Common myeloid progenitor, CD34-positive (primary cell): ENCODE measurements around the gene PEG3.

Experiments used
- CTCF ChIA-PET: fragments of 350-600 bp; sonication (Branson Sonifier 250); formaldehyde crosslinking; loops from one replicate; lab custom pipeline; 2021; ENCODE audit warnings: antibody characterized with exemption; lab: Charles Lee
- POLR2A ChIA-PET: fragments of 350-600 bp; sonication (Branson Sonifier 250); formaldehyde crosslinking; loops from one replicate; lab custom pipeline; 2021; ENCODE audit warnings: antibody characterized with exemption; lab: Charles Lee
- DNase-seq, 3 donors: peaks; one replicate each; pipeline versions ENCODE4 v3.0.0 to v3.0.0-alpha.2; 2013
- H3K27ac ChIP-seq, 2 experiments: 1 replicate in 1 of 2; 2 replicates in 1 of 2; pipeline ENCODE4 v1.7.0; 2013; ENCODE audit warnings: inconsistent platforms in 2 of 2, low read length in 2 of 2, mild to moderate bottlenecking in 2 of 2, low read depth in 1 of 2, moderate library complexity in 1 of 2; ENCODE audit not compliant: severe bottlenecking in 2 of 2, insufficient read depth in 1 of 2, poor library complexity in 1 of 2
- H3K27me3 ChIP-seq, 5 experiments: replicated peaks in 2 of 5; 1 replicate in 3 of 5; 2 replicates in 2 of 5; pipeline versions ENCODE4 v1.6.1 to v1.7.0; 2013; ENCODE audit warnings: low read length in 4 of 5, mild to moderate bottlenecking in 2 of 5, moderate library complexity in 2 of 5, inconsistent platforms in 1 of 5; ENCODE audit not compliant: insufficient read depth in 5 of 5, control insufficient read depth in 4 of 5
- H3K36me3 ChIP-seq, 4 experiments: 1 replicate in 2 of 4; 2 replicates in 2 of 4; pipeline versions ENCODE4 v1.6.1 to v1.7.0; 2013; ENCODE audit warnings: low read length in 3 of 4, control low read depth in 1 of 4, mild to moderate bottlenecking in 1 of 4; ENCODE audit not compliant: control insufficient read depth in 4 of 4, insufficient read depth in 4 of 4
- H3K4me1 ChIP-seq, 4 experiments: 1 replicate in 3 of 4; 2 replicates in 1 of 4; pipeline versions ENCODE4 v1.6.1 to v1.7.1; 2013; ENCODE audit warnings: low read length in 3 of 4, mild to moderate bottlenecking in 3 of 4, control low read depth in 1 of 4, inconsistent platforms in 1 of 4, moderate library complexity in 1 of 4; ENCODE audit not compliant: control insufficient read depth in 4 of 4, insufficient read depth in 4 of 4; ENCODE audit errors: control extremely low read depth in 1 of 4
- H3K4me3 ChIP-seq, 7 experiments: 1 replicate in 4 of 7; 2 replicates in 3 of 7; pipeline versions ENCODE4 v1.5.1 to v1.7.0; 2013; ENCODE audit warnings: mild to moderate bottlenecking in 7 of 7, low read length in 6 of 7, moderate library complexity in 6 of 7, inconsistent platforms in 2 of 7, low read depth in 2 of 7, control low read depth in 1 of 7; ENCODE audit not compliant: insufficient read depth in 4 of 7, control insufficient read depth in 1 of 7; ENCODE audit errors: extremely low read depth in 1 of 7
- H3K9me3 ChIP-seq, 5 experiments: 1 replicate in 4 of 5; 2 replicates in 1 of 5; pipeline versions ENCODE4 v1.6.1 to v1.7.1; 2013; ENCODE audit warnings: low read length in 4 of 5, mild to moderate bottlenecking in 2 of 5, inconsistent platforms in 1 of 5, low read depth in 1 of 5, moderate library complexity in 1 of 5; ENCODE audit not compliant: control insufficient read depth in 4 of 5, insufficient read depth in 2 of 5; ENCODE audit errors: control extremely low read depth in 1 of 5
- WGBS: methylation state at CpG from one replicate; pipeline ENCODE4 v1.1.5; 2013; ENCODE audit not compliant: insufficient coverage; 5-methylcytosine and 5-hydroxymethylcytosine counted together

PEG3 gene

DNA sequence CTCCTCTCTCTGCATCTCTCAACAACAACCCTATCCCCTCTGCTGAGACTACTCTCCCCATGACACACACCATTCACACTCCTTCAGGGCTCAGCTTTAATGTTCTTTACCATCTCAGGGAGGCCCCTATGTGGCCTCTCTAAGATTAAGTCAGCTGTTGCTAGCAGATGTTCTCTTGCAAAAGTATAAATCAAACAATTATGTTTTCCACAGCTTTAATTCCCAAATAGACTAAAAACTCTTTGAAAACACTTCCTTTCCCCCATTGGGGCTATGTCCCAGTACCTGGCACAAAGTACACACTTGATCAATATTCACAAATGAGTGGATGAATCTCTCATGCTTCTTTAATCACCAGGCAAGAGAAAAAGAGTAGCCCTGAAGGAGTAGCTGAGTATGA lies 5.1 kb downstream of the PEG3 start:
- no peak for DNase-seq
- Histone ChIP-seq H3K4me3 (no peak overlapping the region), H3K27ac (no peak overlapping the region), H3K36me3 (no peaks in the 10 kb centered on the region), H3K4me1 (peaks cover 0 to 14% (median 9%) of the 10 kb centered on the region in 4 experiments), H3K9me3 (peaks cover 0 to 16% (median 7%) of the 10 kb centered on the region in 5 experiments), H3K27me3 (peaks cover 0 to 3% (median 0%) of the 10 kb centered on the region in 5 experiments)
- POLR2A ChIA-PET: no interaction called here
- CTCF ChIA-PET: no interaction called here

DNA sequence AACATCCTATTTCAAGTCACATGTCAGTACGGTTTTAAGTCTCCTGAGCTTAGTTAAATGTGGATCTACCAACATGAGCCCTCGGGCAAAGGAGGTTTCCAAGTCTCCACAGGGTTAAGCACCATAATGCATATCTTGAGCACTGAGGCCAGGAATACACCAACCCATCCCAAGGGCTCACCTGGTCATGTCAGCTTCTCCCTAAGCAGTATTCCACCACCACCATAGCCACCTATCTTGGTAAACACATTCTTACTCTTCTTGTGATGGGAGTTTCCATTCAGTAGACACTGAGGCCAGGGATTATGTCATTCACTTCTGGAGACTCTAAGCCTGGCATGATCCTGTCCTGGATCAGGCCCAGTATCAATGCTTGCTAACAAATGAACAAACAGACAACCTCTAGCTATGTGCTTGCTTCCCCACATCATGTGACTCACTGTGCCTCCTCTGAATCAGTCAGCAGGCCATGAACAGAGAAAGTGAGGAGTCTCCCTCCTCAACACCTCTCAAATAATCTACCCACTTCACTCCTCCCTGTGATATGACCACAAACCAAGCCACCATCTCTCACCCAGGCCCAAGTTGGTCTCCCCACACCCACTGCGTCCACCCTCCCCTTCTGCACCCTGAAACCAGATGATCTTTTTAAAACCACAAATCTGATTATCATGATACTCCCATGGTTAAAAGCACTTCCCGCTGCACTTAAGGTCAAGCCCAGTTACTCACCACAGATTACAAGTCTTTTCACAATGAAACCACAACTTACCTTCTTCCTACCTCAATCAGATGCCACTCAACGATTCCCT lies 5.8 kb downstream of the PEG3 start:
- Histone ChIP-seq H3K4me1 (peaks cover 0 to 9% (median 3%) of the 10 kb centered on the region in 4 experiments), H3K27me3 (no peaks in the 10 kb centered on the region), H3K36me3 (no peaks in the 10 kb centered on the region), H3K9me3 (peaks cover 0 to 12% (median 7%) of the 10 kb centered on the region in 5 experiments), H3K4me3 (no peak overlapping the region), H3K27ac (no peak overlapping the region)
- CTCF ChIA-PET: no interaction called here
- POLR2A ChIA-PET: interaction anchor here (0.5 kb wide), 1 partner anchor 489 kb away, joined by 3 read pairs; no protein-coding TSS in a partner anchor
- WGBS: 100% methylated on average over 3 of the region's 5 CpGs
- DNase-seq: no peak

GRCh38 chr19:56832352-56832928 lies 8.1 kb downstream of the PEG3 start:
- WGBS: 96% methylated on average over 3 of the region's 5 CpGs
- POLR2A ChIA-PET: no interaction called here
- CTCF ChIA-PET: no interaction called here
- Histone ChIP-seq H3K27me3 (no peaks in the 10 kb centered on the region), H3K27ac (no peak overlapping the region), H3K4me1 (peaks cover 0 to 5% (median 1%) of the 10 kb centered on the region in 4 experiments), H3K9me3 (peaks cover 0 to 3% (median 0%) of the 10 kb centered on the region in 5 experiments), H3K4me3 (no peak overlapping the region), H3K36me3 (no peaks in the 10 kb centered on the region)
- DNase-seq: no peak

- Histone ChIP-seq H3K9me3 (peaks cover 0 to 3% (median 0%) of the 10 kb centered on the region in 5 experiments), H3K27me3 (no peaks in the 10 kb centered on the region), H3K27ac (no peak overlapping the region), H3K4me1 (no peaks in the 10 kb centered on the region), H3K4me3 (no peak overlapping the region), H3K36me3 (no peaks in the 10 kb centered on the region)
- CTCF ChIA-PET: no interaction called here
- POLR2A ChIA-PET: no interaction called here
- no peak for DNase-seq
- WGBS: 85% methylated on average over 2 of the region's 2 CpGs
Observed at GRCh38 chr19:56831255-56831654, 9.3 kb downstream of the PEG3 start.

GRCh38 chr19:56829596-56829995 lies 10.9 kb downstream of the PEG3 start:
- ChIA-PET POLR2A (no interaction called here), CTCF (interaction anchor here (1.7 kb wide), 1 partner anchor 19 kb away, joined by 3 read pairs; no protein-coding TSS in a partner anchor)
- peaks cover 0 to 3% (median 0%) of the 10 kb centered on the region in 5 experiments for H3K9me3 ChIP-seq
- H3K4me3 ChIP-seq: no peak overlapping the region
- no peaks in the 10 kb centered on the region for H3K27me3 ChIP-seq
- no peak overlapping the region for H3K27ac ChIP-seq
- no peak for DNase-seq
- 72% methylated on average over 4 of the region's 6 CpGs for WGBS
- no peaks in the 10 kb centered on the region for H3K4me1 ChIP-seq
- H3K36me3 ChIP-seq: no peaks in the 10 kb centered on the region

GRCh38 chr19:56827708-56828107 lies 12.8 kb downstream of the PEG3 start:
- no peaks in the 10 kb centered on the region for H3K36me3 ChIP-seq
- DNase-seq: no peak
- CTCF ChIA-PET: no interaction called here
- peaks cover 0 to 10% (median 0%) of the 10 kb centered on the region in 5 experiments for H3K9me3 ChIP-seq
- no peak overlapping the region for H3K27ac ChIP-seq
- no peak overlapping the region for H3K4me3 ChIP-seq
- H3K27me3 ChIP-seq: no peaks in the 10 kb centered on the region
- H3K4me1 ChIP-seq: no peaks in the 10 kb centered on the region
- no CpG with 5 or more reads among the region's 2 CpGs for WGBS
- POLR2A ChIA-PET: no interaction called here

- 90% methylated on average over 5 of the region's 6 CpGs for WGBS
- Histone ChIP-seq H3K27ac (no peak overlapping the region), H3K4me1 (no peaks in the 10 kb centered on the region), H3K9me3 (peaks cover 0 to 10% (median 0%) of the 10 kb centered on the region in 5 experiments), H3K36me3 (no peaks in the 10 kb centered on the region), H3K4me3 (no peak overlapping the region), H3K27me3 (no peaks in the 10 kb centered on the region)
- ChIA-PET POLR2A (no interaction called here), CTCF (no interaction called here)
- no peak for DNase-seq
Observed at GRCh38 chr19:56823956-56824355, 16.6 kb downstream of the PEG3 start.
